ENCODE measurements around the gene KCNC1.

The KCNC1 gene

DNA sequence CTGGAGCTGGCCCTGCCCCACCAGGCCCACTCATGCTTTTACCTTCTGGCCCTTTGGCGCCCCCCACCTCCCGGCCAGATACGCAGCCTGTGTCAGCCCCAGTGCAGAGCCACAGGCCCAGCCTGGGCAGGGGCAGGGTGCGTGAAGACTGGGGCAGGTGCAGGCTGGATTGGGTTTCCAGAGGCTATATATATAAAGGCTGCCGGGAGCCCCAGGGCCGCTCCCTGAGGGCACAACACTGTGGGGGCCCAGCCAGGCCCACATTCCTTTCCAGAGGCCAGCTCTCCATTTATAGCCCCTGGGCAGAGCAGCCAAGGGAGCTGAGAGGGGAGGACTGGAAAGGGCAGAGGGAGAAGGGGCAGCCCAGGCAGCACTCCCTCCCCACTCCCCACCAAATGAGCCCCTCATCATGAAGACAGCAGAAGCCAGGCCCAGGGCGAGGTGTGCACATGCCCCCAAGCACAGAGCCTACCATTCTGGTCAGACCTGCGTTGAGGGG, 20.2 kb upstream of the KCNC1 start:
- in situ Hi-C loops (cut with HindIII; ENCODE audit: low sequenced_read_pairs) = no loop called here

DNA sequence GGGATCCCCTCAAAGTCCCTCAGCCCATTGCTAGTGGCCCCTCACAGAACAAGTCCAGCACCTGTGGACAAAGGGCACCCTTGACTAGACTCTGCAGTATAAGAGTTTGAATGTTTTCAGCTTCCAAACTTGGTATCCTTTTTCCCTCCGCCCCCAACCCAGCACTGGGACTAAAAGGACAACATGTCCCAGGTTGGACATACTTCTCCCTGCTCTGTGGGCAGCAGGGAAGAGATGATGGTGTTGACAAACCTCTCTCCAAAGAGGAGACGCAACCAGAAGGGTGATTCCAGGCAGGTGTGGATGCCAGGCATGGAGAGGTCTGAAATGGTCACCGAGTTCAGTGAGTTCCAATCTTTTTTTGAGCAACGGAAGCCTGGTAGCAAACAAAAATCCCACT, 19.7 kb upstream of the KCNC1 start:
- in situ Hi-C loops (cut with HindIII; ENCODE audit: low sequenced_read_pairs) = no loop called here

DNA sequence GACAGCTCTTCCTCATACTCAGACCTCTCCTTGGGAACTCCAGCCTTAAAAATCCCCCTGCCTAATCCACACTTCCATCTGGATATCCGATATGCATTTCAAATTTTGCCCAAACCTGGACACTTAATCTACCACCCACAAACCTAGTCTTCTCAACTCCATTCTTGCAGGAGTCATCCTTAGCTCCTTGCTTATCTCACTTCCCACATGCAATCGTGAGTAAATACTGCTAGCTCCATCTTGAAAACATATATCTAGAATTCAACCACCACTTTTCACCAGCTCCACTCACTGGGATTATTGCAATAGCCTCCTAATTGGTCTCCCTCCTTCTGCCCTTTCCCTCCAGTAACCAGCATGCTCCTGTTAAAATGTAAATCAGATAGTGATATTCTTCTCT, 17.8 kb upstream of the KCNC1 start:
- in situ Hi-C loops (cut with HindIII; ENCODE audit: low sequenced_read_pairs) = no loop called here

DNA sequence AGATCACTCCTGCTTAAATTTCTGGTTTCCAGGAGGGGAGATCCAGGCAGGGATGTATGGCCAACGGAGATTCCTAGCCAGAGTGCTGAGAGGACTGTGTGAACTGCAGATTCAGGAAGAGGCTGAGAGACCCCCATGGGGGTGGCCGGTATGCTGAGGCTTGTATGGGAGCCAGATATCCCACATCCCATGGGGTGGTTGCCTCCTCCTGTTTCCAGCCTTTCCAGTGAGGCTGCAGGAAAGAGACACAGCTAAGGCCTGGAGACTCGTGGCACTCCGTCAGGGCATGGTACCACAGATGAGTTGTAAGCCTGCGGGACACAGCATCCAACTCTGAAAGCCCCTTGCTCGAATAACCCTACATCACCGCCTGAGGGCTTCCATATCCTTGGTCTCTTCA, 16.6 kb upstream of the KCNC1 start:
- in situ Hi-C loops (cut with HindIII; ENCODE audit: low sequenced_read_pairs) = no loop called here

DNA sequence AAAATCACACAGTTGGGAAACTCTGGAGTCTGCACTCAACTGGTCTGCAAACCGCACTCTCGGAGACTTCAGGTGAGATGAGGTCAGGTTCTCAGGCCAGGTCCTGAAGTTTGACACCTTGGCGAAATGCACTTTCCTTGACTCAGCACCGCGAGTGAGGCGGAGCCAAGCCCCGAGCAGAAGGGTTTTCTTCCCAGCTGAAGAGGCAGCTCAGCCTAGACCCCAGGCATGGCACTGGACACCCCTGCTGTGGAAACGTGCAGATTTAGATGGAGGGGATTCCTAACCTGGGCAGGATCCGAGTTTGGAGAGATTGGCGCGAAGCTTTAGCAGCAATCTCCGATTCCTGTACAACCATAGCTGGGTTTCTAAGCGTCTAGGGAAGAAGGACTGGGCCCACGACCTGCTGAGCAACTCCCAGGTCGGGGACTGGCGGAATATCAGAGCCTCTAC, 16.0 kb upstream of the KCNC1 start:
- in situ Hi-C loops (cut with HindIII; ENCODE audit: low sequenced_read_pairs) = no loop called here

DNA sequence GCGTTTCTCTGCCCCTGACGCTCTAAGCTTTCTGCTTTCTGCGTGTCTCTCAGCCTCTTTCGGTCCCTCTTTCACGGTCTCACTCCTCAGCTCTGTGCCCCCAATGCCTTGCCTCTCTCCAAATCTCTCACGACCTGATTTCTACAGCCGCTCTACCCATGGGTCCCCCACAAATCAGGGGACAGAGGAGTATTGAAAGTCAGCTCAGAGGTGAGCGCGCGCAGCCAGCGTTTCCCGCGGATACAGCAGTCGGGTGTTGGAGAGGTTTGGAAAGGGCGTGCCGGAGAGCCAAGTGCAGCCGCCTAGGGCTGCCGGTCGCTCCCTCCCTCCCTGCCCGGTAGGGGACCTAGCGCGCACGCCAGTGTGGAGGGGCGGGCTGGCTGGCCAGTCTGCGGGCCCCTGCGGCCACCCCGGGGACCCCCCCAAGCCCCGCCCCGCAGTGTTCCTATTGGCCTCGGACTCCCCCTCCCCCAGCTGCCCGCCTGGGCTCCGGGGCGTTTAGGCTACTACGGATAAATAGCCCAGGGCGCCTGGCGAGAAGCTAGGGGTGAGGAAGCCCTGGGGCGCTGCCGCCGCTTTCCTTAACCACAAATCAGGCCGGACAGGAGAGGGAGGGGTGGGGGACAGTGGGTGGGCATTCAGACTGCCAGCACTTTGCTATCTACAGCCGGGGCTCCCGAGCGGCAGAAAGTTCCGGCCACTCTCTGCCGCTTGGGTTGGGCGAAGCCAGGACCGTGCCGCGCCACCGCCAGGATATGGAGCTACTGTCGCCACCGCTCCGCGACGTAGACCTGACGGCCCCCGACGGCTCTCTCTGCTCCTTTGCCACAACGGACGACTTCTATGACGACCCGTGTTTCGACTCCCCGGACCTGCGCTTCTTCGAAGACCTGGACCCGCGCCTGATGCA, 15.3 kb upstream of the KCNC1 start, which contains the start of gene MYOD1:
TSS of gene MYOD1 (plus strand) at position 544 of the 910 bp plus-strand sequence. CDS start at position 756, 212 bp downstream.
- in situ Hi-C loops (cut with HindIII; ENCODE audit: low sequenced_read_pairs) = no loop called here

DNA sequence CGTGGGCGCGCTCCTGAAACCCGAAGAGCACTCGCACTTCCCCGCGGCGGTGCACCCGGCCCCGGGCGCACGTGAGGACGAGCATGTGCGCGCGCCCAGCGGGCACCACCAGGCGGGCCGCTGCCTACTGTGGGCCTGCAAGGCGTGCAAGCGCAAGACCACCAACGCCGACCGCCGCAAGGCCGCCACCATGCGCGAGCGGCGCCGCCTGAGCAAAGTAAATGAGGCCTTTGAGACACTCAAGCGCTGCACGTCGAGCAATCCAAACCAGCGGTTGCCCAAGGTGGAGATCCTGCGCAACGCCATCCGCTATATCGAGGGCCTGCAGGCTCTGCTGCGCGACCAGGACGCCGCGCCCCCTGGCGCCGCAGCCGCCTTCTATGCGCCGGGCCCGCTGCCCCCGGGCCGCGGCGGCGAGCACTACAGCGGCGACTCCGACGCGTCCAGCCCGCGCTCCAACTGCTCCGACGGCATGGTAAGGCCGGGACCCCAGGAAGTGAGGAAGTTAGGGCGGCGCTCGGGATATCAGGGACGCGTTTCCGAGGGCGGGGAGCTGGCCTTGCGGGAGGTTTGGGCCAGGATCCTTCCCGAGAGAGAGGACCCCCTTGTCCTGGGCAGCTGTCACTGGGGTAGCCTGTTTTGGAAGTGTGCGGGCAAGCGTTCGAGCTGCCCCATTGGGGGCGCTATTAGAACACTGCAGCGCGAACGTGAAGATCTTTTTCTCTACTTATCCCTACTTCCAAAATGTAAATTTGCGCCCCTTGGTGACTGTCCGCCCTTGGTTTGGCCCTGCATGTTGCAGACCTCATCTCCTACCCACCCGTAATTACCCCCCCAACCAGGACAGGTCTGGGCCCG, 14.4 kb upstream of the KCNC1 start:
- in situ Hi-C loops (cut with HindIII; ENCODE audit: low sequenced_read_pairs) = no loop called here

DNA sequence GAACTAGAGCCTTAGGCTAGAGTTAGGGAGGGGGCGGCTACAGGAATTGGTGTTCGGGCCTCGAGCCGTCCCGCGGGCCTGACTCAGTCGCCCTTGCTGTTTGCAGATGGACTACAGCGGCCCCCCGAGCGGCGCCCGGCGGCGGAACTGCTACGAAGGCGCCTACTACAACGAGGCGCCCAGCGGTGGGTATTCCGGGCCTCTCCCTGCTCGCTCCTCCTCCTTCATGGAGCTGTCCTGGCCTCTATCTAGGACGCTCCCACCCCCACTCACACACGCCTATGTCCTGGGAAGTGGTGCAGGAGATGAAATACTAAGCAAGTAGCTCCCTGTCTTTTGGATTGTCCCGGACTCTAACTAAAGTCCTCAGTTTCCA, 13.8 kb upstream of the KCNC1 start:
- in situ Hi-C loops (cut with HindIII; ENCODE audit: low sequenced_read_pairs) = no loop called here

DNA sequence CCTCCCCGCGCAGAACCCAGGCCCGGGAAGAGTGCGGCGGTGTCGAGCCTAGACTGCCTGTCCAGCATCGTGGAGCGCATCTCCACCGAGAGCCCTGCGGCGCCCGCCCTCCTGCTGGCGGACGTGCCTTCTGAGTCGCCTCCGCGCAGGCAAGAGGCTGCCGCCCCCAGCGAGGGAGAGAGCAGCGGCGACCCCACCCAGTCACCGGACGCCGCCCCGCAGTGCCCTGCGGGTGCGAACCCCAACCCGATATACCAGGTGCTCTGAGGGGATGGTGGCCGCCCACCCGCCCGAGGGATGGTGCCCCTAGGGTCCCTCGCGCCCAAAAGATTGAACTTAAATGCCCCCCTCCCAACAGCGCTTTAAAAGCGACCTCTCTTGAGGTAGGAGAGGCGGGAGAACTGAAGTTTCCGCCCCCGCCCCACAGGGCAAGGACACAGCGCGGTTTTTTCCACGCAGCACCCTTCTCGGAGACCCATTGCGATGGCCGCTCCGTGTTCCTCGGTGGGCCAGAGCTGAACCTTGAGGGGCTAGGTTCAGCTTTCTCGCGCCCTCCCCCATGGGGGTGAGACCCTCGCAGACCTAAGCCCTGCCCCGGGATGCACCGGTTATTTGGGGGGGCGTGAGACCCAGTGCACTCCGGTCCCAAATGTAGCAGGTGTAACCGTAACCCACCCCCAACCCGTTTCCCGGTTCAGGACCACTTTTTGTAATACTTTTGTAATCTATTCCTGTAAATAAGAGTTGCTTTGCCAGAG, 13.2 kb upstream of the KCNC1 start:
- in situ Hi-C loops (cut with HindIII; ENCODE audit: low sequenced_read_pairs) = no loop called here

DNA sequence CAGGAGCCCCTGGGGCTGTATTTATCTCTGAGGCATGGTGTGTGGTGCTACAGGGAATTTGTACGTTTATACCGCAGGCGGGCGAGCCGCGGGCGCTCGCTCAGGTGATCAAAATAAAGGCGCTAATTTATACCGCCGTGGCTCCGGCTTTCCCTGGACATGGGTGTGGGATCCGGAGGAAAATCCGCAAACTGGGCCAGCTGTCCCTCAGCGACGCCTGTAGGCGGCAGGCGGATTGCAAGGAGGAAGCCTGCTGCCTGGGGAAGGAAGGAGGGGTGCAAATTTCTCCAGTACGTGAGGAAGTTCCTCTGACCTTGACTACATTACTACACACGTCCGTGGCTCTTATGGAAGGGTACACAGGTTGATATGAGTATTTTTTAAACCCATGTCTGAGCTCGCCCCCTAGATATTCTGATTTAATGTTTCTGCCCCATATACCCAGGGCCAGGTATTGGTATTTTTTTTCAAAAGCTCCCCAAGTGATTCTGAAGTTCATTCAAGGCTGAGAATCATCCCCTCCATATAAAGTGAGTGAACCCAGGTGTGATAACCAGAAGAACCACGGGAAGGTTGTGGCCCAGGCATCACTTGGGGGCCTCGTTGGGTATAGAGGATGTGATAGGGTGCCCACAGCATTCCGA, 12.5 kb upstream of the KCNC1 start:
- in situ Hi-C loops (cut with HindIII; ENCODE audit: low sequenced_read_pairs) = no loop called here

DNA sequence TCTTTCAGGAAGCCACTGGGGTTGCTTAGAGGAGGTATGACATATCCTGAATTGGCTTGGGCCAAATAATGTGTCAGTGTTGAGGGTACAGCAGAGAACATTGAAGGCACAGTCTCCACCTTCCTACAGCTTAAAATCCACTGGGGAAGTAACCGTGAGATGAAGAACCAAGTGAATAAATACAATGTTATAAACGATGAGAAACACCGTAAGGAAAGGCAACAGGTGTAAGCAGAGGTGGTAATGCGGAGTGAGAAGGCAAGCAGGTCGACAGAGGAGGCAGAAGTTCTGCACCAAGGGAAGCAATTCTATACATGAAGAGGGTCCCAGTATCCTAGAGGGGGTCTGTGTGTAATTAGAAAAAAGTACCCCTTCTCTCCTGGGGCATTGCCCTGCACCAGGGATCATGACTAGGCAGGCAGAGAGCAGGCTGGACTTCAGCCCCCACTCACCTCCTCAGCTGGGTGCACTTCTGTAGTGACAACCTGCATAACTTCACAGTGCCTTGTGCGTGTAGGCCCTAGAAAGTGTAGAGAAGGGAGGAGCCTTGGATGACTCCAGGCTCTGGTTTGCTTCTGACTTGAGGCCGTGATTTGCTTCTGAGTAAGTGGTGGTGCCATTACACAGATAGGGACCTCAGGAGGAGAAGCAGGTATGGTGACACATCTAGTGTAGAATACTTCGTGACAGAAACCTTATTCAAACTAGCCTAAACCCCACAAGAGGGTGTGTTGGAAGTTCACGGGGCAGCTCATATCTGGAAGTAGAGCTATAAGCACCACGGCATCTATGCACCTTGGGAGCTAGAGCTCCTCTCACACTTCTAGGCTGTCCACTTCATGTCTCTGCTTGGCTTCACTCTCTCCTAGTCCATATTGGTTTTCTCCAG, 10.3 kb upstream of the KCNC1 start:
- in situ Hi-C loops (cut with HindIII; ENCODE audit: low sequenced_read_pairs) = no loop called here

DNA sequence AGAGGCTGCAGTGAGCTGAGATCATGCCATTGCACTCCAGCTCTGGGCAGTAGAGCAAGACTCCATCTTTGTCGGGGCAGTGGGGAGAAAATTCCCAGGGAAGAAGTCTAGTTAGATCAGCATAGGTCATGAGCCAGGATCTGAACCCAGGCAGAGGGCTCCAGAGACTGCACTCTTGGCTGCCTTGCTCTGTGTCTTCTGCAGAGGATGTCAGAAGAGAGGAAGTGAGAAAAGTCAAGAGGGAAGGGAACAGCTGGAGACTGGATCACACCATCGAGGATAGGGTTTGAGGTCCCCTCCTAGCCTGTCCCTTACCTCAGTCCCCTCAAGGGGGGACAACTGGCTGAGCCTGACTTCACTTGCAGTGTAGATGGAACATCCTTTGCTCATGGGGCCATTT, 9.4 kb upstream of the KCNC1 start:
- in situ Hi-C loops (cut with HindIII; ENCODE audit: low sequenced_read_pairs) = loop anchor here (5.0 kb wide), 1 partner anchor 252 kb away; no protein-coding TSS in a partner anchor

DNA sequence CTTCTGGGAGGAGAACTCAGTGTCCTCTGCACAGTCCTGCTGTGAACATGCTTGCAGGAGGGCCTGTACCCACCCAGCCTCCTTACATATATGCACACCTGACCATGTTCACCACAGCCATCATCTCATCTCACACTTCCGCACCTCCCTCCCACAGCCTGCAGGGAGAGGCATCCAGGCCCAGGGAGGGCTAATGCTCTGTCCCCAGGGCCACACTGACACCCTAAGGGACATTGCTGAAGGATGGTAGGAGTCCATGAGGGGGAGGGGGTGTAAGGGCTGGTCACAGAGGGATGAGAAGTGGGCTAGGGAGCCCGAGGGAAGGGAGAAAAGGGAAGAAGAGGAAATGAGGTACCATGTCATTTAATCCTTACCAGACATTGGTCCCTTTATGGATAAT, 4.4 kb upstream of the KCNC1 start:
- in situ Hi-C loops (cut with HindIII; ENCODE audit: low sequenced_read_pairs) = loop anchor here (5.0 kb wide), 2 partner anchors 47 to 78 kb away; no protein-coding TSS in a partner anchor

DNA sequence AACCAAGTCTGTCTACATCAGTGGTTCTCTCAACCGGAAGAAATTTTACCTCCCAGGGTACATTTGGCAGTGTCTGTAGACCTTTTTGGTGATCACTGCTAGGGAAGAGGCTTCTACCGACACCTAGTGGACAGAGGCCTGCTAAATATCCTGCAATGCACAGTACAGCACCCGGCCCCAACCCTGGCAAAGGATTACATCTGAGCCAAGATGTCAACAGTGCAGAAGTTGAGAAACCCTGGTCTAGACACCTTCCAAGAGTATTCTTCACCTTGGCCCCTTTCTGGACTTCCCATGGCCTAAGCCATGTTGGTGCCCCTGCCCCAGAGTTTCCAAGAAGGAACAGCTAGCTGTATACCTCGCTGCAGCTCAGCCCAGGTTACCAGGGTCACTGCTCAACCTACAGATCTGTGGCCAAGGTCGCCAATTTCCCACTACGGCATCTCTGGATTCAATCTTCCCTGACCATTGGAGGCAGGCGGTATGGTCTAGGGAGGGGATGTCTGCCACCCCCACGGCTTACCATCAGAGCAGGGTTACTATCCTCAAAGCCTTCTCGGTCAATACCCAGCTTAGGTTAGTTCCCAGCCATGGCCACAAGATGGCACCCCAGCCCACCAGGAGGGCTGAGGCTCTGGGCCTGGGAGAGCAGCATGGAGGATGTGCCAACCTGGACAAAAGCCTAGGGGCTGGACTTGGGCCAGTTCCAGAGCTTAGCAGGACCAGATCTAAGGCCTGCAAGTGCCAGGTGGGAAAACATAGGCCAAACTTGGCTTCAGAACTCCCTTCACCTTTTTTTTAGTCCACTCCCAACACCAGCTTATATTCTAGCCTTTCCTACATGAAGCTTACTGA, 3.7 kb upstream of the KCNC1 start:
- in situ Hi-C loops (cut with HindIII; ENCODE audit: low sequenced_read_pairs) = loop anchor here (5.0 kb wide), 2 partner anchors 46 to 79 kb away; no protein-coding TSS in a partner anchor

DNA sequence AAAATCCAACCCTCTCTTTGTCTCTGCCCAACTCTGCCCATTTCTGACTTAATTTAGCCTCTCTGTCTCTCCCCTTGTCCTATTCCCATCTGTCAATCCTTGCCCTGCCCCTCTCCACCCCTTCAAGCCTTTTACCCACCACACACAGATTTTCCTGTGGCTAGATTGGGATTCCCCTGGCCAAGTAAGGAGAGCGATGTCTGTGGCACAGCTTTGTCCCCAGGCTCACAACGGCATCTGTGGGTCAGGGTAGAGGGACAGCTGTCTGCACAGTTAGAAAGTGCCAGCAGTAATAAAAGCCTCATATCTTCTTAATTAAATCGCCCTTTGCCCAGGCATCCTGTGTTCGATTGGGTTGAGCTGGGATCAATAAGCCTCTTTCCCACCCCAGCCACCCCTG, 1.3 kb upstream of the KCNC1 start:
- in situ Hi-C loops (cut with HindIII; ENCODE audit: low sequenced_read_pairs) = loop anchor here (5.0 kb wide), 2 partner anchors 44 to 81 kb away; no protein-coding TSS in a partner anchor

DNA sequence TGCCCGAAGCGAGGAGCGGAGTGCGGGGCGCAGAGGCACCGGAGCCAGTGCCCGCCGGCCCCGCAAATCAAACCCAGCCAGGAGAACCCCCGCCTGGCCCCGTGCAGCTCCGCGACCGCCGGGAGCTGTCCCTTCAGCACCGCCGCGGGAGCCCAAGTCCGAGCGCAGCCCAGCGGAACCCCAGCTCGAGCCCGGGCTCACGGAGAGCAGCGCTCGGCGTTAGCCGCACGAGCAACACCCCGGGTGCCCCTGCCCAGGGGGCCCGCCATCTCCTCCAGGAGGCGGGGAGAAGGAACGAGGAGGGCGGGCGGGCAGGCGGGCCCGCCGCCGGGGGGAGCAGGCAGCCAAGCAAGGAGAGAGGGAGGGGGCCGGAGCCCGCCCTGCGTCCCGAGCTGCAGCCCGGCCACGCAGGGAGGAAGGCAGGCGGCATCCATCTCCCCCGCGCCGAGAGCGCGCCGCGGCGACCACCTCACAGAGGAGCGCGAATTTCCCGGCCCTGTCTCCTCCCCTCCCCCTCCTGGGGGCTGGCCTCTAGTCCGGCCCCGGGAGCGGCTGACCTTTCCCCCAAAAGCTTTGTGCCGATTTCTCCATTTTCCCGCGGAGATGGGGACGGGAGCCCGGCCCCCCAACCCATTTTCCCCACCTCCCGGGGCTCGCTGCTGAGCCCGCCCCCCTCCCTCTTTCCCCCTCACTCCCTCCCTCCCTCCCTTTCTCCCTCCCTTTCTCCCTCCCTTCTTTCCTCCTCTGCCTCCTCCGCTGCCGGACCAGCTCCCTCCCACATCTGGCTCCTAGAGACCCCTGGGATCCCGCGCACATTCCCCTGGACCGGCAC, 621 bp downstream of the KCNC1 start:
- in situ Hi-C loops (cut with HindIII; ENCODE audit: low sequenced_read_pairs) = loop anchor here (5.0 kb wide), 2 partner anchors 42 to 83 kb away; no protein-coding TSS in a partner anchor
